HG02759 (cell line): ENCODE data around the gene KCNJ16.
A peak's percentile ranks its signal among the peaks of the same experiment; 100 is the strongest.

Source experiments
- ATAC-seq: cut with Tn5 transposase; IDR thresholded peaks from one replicate; pipeline ENCODE4 v1.9.1; 2021; ENCODE audit warnings: mild to moderate bottlenecking, moderate library complexity; ENCODE audit not compliant: unreplicated experiment

The KCNJ16 gene

GRCh38 chr17:70168044-70168976, 93.3 kb downstream of the KCNJ16 start:
- ATAC-seq = peak; percentile 4

- peak; percentile 98 for ATAC-seq
These were observed 94.1 kb downstream of the KCNJ16 start, which contains the start of gene KCNJ2 for GRCh38 chr17:70168977-70169708. Gene KCNJ2 (plus strand): TSS chr17:70169532. CDS start chr17:70175040, 5,508 bp downstream.

- no peak for ATAC-seq
These were observed 94.9 kb downstream of the KCNJ16 start for GRCh38 chr17:70169709-70170597.

GRCh38 chr17:70171159-70171558, 96.1 kb downstream of the KCNJ16 start:
- no peak for ATAC-seq

GRCh38 chr17:70172449-70172848, 97.4 kb downstream of the KCNJ16 start:
- no peak for ATAC-seq

GRCh38 chr17:70172923-70173322, 97.9 kb downstream of the KCNJ16 start:
- no peak for ATAC-seq

GRCh38 chr17:70173681-70174080, 98.7 kb downstream of the KCNJ16 start:
- no peak for ATAC-seq

- ATAC-seq = no peak
These were observed 106.4 kb downstream of the KCNJ16 start for GRCh38 chr17:70181376-70181775.

GRCh38 chr17:70181866-70182265, 106.8 kb downstream of the KCNJ16 start:
- ATAC-seq = no peak

- no peak for ATAC-seq
These were observed 108.5 kb downstream of the KCNJ16 start for GRCh38 chr17:70183508-70183907.

- no peak for ATAC-seq
These were observed 109.2 kb downstream of the KCNJ16 start for GRCh38 chr17:70184207-70184606.

- no peak for ATAC-seq
These were observed 109.7 kb downstream of the KCNJ16 start for GRCh38 chr17:70184770-70185169.
